HEK293 (cell line): ENCODE results near the gene TFAP2E.

Source experiments
- CTCF ChIA-PET: fragments of 350-600 bp; formaldehyde crosslinking; extraction: SDS; loops from one replicate; lab custom pipeline; 2021; ENCODE audit warnings: antibody characterized with exemption; lab: Yijun Ruan, JAX
- POLR2A ChIA-PET: fragments of 300-600 bp; formaldehyde crosslinking; extraction: SDS; loops from one replicate; lab custom pipeline; 2020; ENCODE audit warnings: antibody characterized with exemption, inconsistent platforms; lab: Yijun Ruan, JAX
- H3K27ac ChIP-seq: fragments of 200-500 bp; sonication (Bioruptor generic); 2 replicates; pipeline ENCODE4 v1.5.1; 2014; ENCODE audit warnings: low read depth, low read length, control low read depth, inconsistent platforms; ENCODE audit errors: extremely low read depth
- H3K36me3 ChIP-seq, 2 experiments: fragments of 200-500 bp in 1 of 2; sonication (Bioruptor generic) in 1 of 2; 1 replicate in 1 of 2; 2 replicates in 1 of 2; pipeline ENCODE4 v1.5.1; 2014 to 2017; ENCODE audit warnings: inconsistent platforms in 2 of 2, low read length in 2 of 2; ENCODE audit not compliant: control insufficient read depth in 2 of 2, insufficient read depth in 1 of 2
- H3K4me1 ChIP-seq: fragments of 200-500 bp; sonication (Bioruptor generic); 2 replicates; pipeline ENCODE4 v1.5.1; 2014; ENCODE audit warnings: mild to moderate bottlenecking, low read length, inconsistent platforms; ENCODE audit not compliant: control insufficient read depth, insufficient read depth
- H3K4me3 ChIP-seq: 2 replicates; pipeline ENCODE4 v1.5.1; 2011; ENCODE audit warnings: low read depth, mild to moderate bottlenecking, control low read depth, low read length, moderate library complexity
- H3K9me3 ChIP-seq: fragments of 200-500 bp; sonication (Bioruptor generic); 2 replicates; pipeline ENCODE4 v1.5.1; 2014; ENCODE audit warnings: low read depth, low read length, inconsistent platforms; ENCODE audit not compliant: control insufficient read depth, insufficient read depth
- GLI2 ChIP-seq: fragments of 450-650 bp; formaldehyde crosslinking; IDR thresholded peaks from 2 replicates; pipeline ENCODE4; 2017; ENCODE audit warnings: missing biosample characterization, missing genetic modification characterization, low read depth, borderline replicate concordance
- GLIS1 ChIP-seq: fragments of 450-650 bp; formaldehyde crosslinking; IDR thresholded peaks from 2 replicates; pipeline ENCODE4 v1.5.1; 2016; ENCODE audit warnings: missing biosample characterization, missing genetic modification characterization
- HOXA7 ChIP-seq: sonication (generic); formaldehyde crosslinking; IDR thresholded peaks from 2 replicates; pipeline ENCODE4 v1.8.1; 2022; ENCODE audit warnings: missing genetic modification reagents, borderline replicate concordance
- HOXD13 ChIP-seq: sonication (generic); formaldehyde crosslinking; IDR thresholded peaks from 2 replicates; pipeline ENCODE4 v1.8.0; 2022; ENCODE audit warnings: missing genetic modification reagents, borderline replicate concordance
- IKZF3 ChIP-seq: fragments of 450-650 bp; IDR thresholded peaks from 2 replicates; pipeline ENCODE4 v1.5.0; 2018; ENCODE audit warnings: missing biosample characterization, mild to moderate bottlenecking, missing genetic modification characterization, moderate library complexity
- KLF7 ChIP-seq: fragments of 450-650 bp; formaldehyde crosslinking; IDR thresholded peaks from 2 replicates; pipeline ENCODE4 v1.5.1; 2016; ENCODE audit warnings: missing biosample characterization, missing genetic modification characterization, borderline replicate concordance
- PRDM1 ChIP-seq: fragments of 450-650 bp; formaldehyde crosslinking; IDR thresholded peaks from 2 replicates; pipeline ENCODE4; 2016; ENCODE audit warnings: missing biosample characterization, missing genetic modification characterization
- PRDM4 ChIP-seq: fragments of 450-650 bp; formaldehyde crosslinking; IDR thresholded peaks from 2 replicates; pipeline ENCODE4 v1.5.1; 2017; ENCODE audit warnings: missing biosample characterization, missing genetic modification characterization
- SCRT2 ChIP-seq: fragments of 450-650 bp; formaldehyde crosslinking; IDR thresholded peaks from 2 replicates; pipeline ENCODE4 v1.5.1; 2016; ENCODE audit warnings: missing biosample characterization, missing genetic modification characterization
- SP3 ChIP-seq: fragments of 450-650 bp; formaldehyde crosslinking; IDR thresholded peaks from 2 replicates; pipeline ENCODE4 v1.5.1; 2016; ENCODE audit warnings: missing biosample characterization, missing genetic modification characterization
- SP7 ChIP-seq: fragments of 450-650 bp; formaldehyde crosslinking; IDR thresholded peaks from 2 replicates; pipeline ENCODE4 v1.5.1; 2016; ENCODE audit warnings: missing biosample characterization, missing genetic modification characterization
- WT1 ChIP-seq: fragments of 450-650 bp; formaldehyde crosslinking; IDR thresholded peaks from 2 replicates; pipeline ENCODE4 v1.5.1; 2016; ENCODE audit warnings: missing biosample characterization, missing genetic modification characterization
- ZBTB17 ChIP-seq: fragments of 450-650 bp; formaldehyde crosslinking; IDR thresholded peaks from 2 replicates; pipeline ENCODE4 v1.5.1; 2016; ENCODE audit warnings: missing biosample characterization, missing genetic modification characterization
- ZFHX2 ChIP-seq: fragments of 450-650 bp; formaldehyde crosslinking; conservative IDR thresholded peaks from 2 replicates; pipeline ENCODE4 v1.5.1; 2016; ENCODE audit warnings: missing biosample characterization, missing genetic modification characterization
- ZNF138 ChIP-seq: fragments of 450-650 bp; formaldehyde crosslinking; IDR thresholded peaks from 2 replicates; pipeline ENCODE4 v1.5.1; 2016; ENCODE audit warnings: missing biosample characterization, missing genetic modification characterization, borderline replicate concordance
- ZNF148 ChIP-seq: fragments of 450-650 bp; formaldehyde crosslinking; IDR thresholded peaks from 2 replicates; pipeline ENCODE4 v1.5.0; 2017; ENCODE audit warnings: missing biosample characterization, missing genetic modification characterization, borderline replicate concordance
- ZNF175 ChIP-seq: fragments of 450-650 bp; formaldehyde crosslinking; IDR thresholded peaks from 2 replicates; pipeline ENCODE4 v1.5.1; 2016; ENCODE audit warnings: missing biosample characterization, missing genetic modification characterization
- ZNF280C ChIP-seq: fragments of 450-650 bp; formaldehyde crosslinking; IDR thresholded peaks from 2 replicates; pipeline ENCODE4 v1.5.1; 2016; ENCODE audit warnings: missing biosample characterization, missing genetic modification characterization
- ZNF362 ChIP-seq: fragments of 450-650 bp; formaldehyde crosslinking; IDR thresholded peaks from 2 replicates; pipeline ENCODE4 v1.5.1; 2016; ENCODE audit warnings: missing biosample characterization, missing genetic modification characterization
- ZNF449 ChIP-seq: fragments of 450-650 bp; formaldehyde crosslinking; IDR thresholded peaks from 2 replicates; pipeline ENCODE4 v1.5.1; 2017; ENCODE audit warnings: missing biosample characterization, mild to moderate bottlenecking, missing genetic modification characterization, moderate library complexity
- ZNF521 ChIP-seq: fragments of 450-650 bp; formaldehyde crosslinking; IDR thresholded peaks from 2 replicates; pipeline ENCODE4 v1.5.1; 2017; ENCODE audit warnings: missing biosample characterization, mild to moderate bottlenecking, missing genetic modification characterization
- ZNF560 ChIP-seq: fragments of 450-650 bp; formaldehyde crosslinking; IDR thresholded peaks from 2 replicates; pipeline ENCODE4 v1.5.1; 2017; ENCODE audit warnings: missing biosample characterization, missing genetic modification characterization, borderline replicate concordance
- ZNF654 ChIP-seq: fragments of 450-650 bp; formaldehyde crosslinking; IDR thresholded peaks from 2 replicates; pipeline ENCODE4 v1.5.1; 2016; ENCODE audit warnings: low read depth, missing biosample characterization, missing genetic modification characterization
- ZNF707 ChIP-seq: fragments of 450-650 bp; formaldehyde crosslinking; IDR thresholded peaks from 2 replicates; pipeline ENCODE4 v1.5.1; 2016; ENCODE audit warnings: missing biosample characterization, missing genetic modification characterization
- ZNF768 ChIP-seq: fragments of 450-650 bp; formaldehyde crosslinking; IDR thresholded peaks from 2 replicates; pipeline ENCODE4 v1.5.1; 2018; ENCODE audit warnings: missing biosample characterization, mild to moderate bottlenecking, missing genetic modification characterization
- ZNF777 ChIP-seq: fragments of 450-650 bp; formaldehyde crosslinking; IDR thresholded peaks from 2 replicates; pipeline ENCODE4 v1.5.1; 2017; ENCODE audit warnings: missing biosample characterization, missing genetic modification characterization, borderline replicate concordance
- ZNF785 ChIP-seq: fragments of 450-650 bp; formaldehyde crosslinking; IDR thresholded peaks from 2 replicates; pipeline ENCODE4 v1.5.1; 2016; ENCODE audit warnings: missing biosample characterization, missing genetic modification characterization
- ZNF843 ChIP-seq: fragments of 450-650 bp; formaldehyde crosslinking; IDR thresholded peaks from 2 replicates; pipeline ENCODE4 v1.5.1; 2016; ENCODE audit warnings: missing biosample characterization, missing genetic modification characterization

The TFAP2E gene

GRCh38 chr1:35555601-35556477, 17.3 kb upstream of the TFAP2E start:
- CTCF ChIA-PET: interaction anchor here (0.5 to 2.6 kb wide), 5 partner anchors 9 to 171 kb away, joined by 3 to 10 read pairs (median 8); no protein-coding TSS in a partner anchor
- H3K4me3 ChIP-seq: peak overlapping the region; percentile 95
- H3K27ac ChIP-seq: peak overlapping the region; percentile 96
- H3K4me1 ChIP-seq: peaks cover 27% of the 10 kb centered on the region
- no peaks in the 10 kb centered on the region for H3K9me3 ChIP-seq
- H3K36me3 ChIP-seq: peaks cover 24 to 48% of the 10 kb centered on the region in 2 experiments; a peak in 2 of 3 replicates
- POLR2A ChIA-PET: interaction anchor here (1.4 to 2.0 kb wide), 3 partner anchors 11 to 214 kb away, joined by 3 to 22 read pairs (median 4); partner anchors contain the start of gene CLSPN
- peak; percentile 88 for TF ChIP-seq WT1 (tag by site-specific recombination)
- TF ChIP-seq GLI2 (tag by site-specific recombination): peak; percentile 29; the same call in 1 of the 2 replicates
- no peak for TF ChIP-seq ZNF138 (tag by site-specific recombination)
- no peak for TF ChIP-seq SP3 (tag by site-specific recombination)
- no peak for TF ChIP-seq ZNF362 (tag by site-specific recombination)
- TF ChIP-seq SP7 (tag by site-specific recombination): peak; percentile 96
- no peak for TF ChIP-seq KLF7 (tag by site-specific recombination)
- TF ChIP-seq ZNF175: no peak
- peak; percentile 12; the same call in 1 of the 2 replicates for TF ChIP-seq PRDM1 (tag by site-specific recombination)
- no peak for TF ChIP-seq ZNF560 (tag by site-specific recombination)
- TF ChIP-seq ZNF843: no peak
- TF ChIP-seq ZNF521 (tag by site-specific recombination): no peak
- TF ChIP-seq ZNF280C: no peak
- TF ChIP-seq ZNF148 (tag by site-specific recombination): no peak
- no peak for TF ChIP-seq HOXA7 (CRISPR knock-in tag)
- TF ChIP-seq SCRT2 (tag by site-specific recombination): peak; percentile 66
- TF ChIP-seq IKZF3 (tag by site-specific recombination): no peak
- TF ChIP-seq ZNF785 (tag by site-specific recombination): no peak
- no peak for TF ChIP-seq HOXD13 (CRISPR knock-in tag)
- 0 out of 2 replicates have a peak, but pooled peaks have one; percentile 21 for TF ChIP-seq ZFHX2 (tag by site-specific recombination)
- no peak for TF ChIP-seq ZNF707 (tag by site-specific recombination)
- TF ChIP-seq PRDM4 (tag by site-specific recombination): peak; percentile 40; the same call in 1 of the 2 replicates
- no peak for TF ChIP-seq ZNF449
- TF ChIP-seq ZNF768 (tag by site-specific recombination): no peak
- TF ChIP-seq ZNF654 (tag by site-specific recombination): no peak
- TF ChIP-seq ZNF777 (tag by site-specific recombination): no peak
- TF ChIP-seq GLIS1 (tag by site-specific recombination): peak; percentile 90
- TF ChIP-seq ZBTB17 (tag by site-specific recombination): no peak
